ENCODE results near the gene MPC1L.

MPC1L gene

GRCh38 chrX:40647307-40648197 is 24.3 kb downstream of the MPC1L start, which contains the start of gene CXorf38:
TSS of gene CXorf38 (minus strand) at chrX:40647561. CDS start at chrX:40647520, 41 bp downstream.
- DNase-seq (ENCODE audit: low spot score) = peak; percentile 85
- Mint-ChIP-seq H3K4me3 (peak within 1 kb of the TSS; percentile 98), H3K27me3 (ENCODE audit: low read depth) (peaks cover 2% of the 10 kb centered on the region), H3K9me3 (no peaks in the 10 kb centered on the region), H3K27ac (peak within 1 kb of the TSS; percentile 94), H3K36me3 (ENCODE audit: low read depth) (peaks cover 28% of the 10 kb centered on the region), H3K4me1 (ENCODE audit: low read depth) (peaks cover 17% of the 10 kb centered on the region)

- Mint-ChIP-seq H3K4me1 (ENCODE audit: low read depth) (peaks cover 2% of the 10 kb centered on the region), H3K4me3 (no peak overlapping the region), H3K9me3 (no peaks in the 10 kb centered on the region), H3K27me3 (ENCODE audit: low read depth) (no peaks in the 10 kb centered on the region), H3K27ac (peak overlapping the region; percentile 22), H3K36me3 (ENCODE audit: low read depth) (peaks cover 19% of the 10 kb centered on the region)
- peak; percentile 37 for DNase-seq (ENCODE audit: low spot score)
Observed at GRCh38 chrX:40651620-40652223, 28.5 kb downstream of the MPC1L start.

GRCh38 chrX:40652664-40653063 is 29.4 kb downstream of the MPC1L start:
- peaks cover 20% of the 10 kb centered on the region for H3K36me3 Mint-ChIP-seq (ENCODE audit: low read depth)
- no peaks in the 10 kb centered on the region for H3K27me3 Mint-ChIP-seq (ENCODE audit: low read depth)
- H3K27ac Mint-ChIP-seq = no peak overlapping the region
- H3K4me1 Mint-ChIP-seq (ENCODE audit: low read depth) = peaks cover 2% of the 10 kb centered on the region
- no peaks in the 10 kb centered on the region for H3K9me3 Mint-ChIP-seq
- H3K4me3 Mint-ChIP-seq = no peak overlapping the region
- no peak for DNase-seq (ENCODE audit: low spot score)

GRCh38 chrX:40653535-40653934 is 30.3 kb downstream of the MPC1L start:
- Mint-ChIP-seq H3K27me3 (ENCODE audit: low read depth) (no peaks in the 10 kb centered on the region), H3K9me3 (no peaks in the 10 kb centered on the region)

GRCh38 chrX:40660381-40660780 is 37.2 kb downstream of the MPC1L start:
- no peaks in the 10 kb centered on the region for H3K9me3 Mint-ChIP-seq
- H3K36me3 Mint-ChIP-seq (ENCODE audit: low read depth) = peaks cover 26% of the 10 kb centered on the region
- no peaks in the 10 kb centered on the region for H3K27me3 Mint-ChIP-seq (ENCODE audit: low read depth)
- no peak for DNase-seq (ENCODE audit: low spot score)
- H3K27ac Mint-ChIP-seq = no peak overlapping the region
- no peak overlapping the region for H3K4me3 Mint-ChIP-seq
- H3K4me1 Mint-ChIP-seq (ENCODE audit: low read depth) = no peaks in the 10 kb centered on the region

More at GRCh38 chrX:40653535-40653934, 30.3 kb downstream of the MPC1L start:
- Mint-ChIP-seq H3K36me3 (ENCODE audit: low read depth) (peaks cover 20% of the 10 kb centered on the region), H3K4me1 (ENCODE audit: low read depth) (peaks cover 2% of the 10 kb centered on the region), H3K4me3 (no peak overlapping the region), H3K27ac (no peak overlapping the region)
- no peak for DNase-seq (ENCODE audit: low spot score)

- Mint-ChIP-seq H3K4me1 (ENCODE audit: low read depth) (no peaks in the 10 kb centered on the region), H3K27me3 (ENCODE audit: low read depth) (no peaks in the 10 kb centered on the region), H3K27ac (no peak overlapping the region), H3K9me3 (no peaks in the 10 kb centered on the region), H3K36me3 (ENCODE audit: low read depth) (peaks cover 27% of the 10 kb centered on the region), H3K4me3 (no peak overlapping the region)
- no peak for DNase-seq (ENCODE audit: low spot score)
Observed at GRCh38 chrX:40661489-40661888, 38.3 kb downstream of the MPC1L start.

- Mint-ChIP-seq H3K4me1 (ENCODE audit: low read depth) (no peaks in the 10 kb centered on the region), H3K27ac (peak overlapping the region; percentile 15)
- no peak for DNase-seq (ENCODE audit: low spot score)
Observed at GRCh38 chrX:40663078-40663740, 40.0 kb downstream of the MPC1L start.

GRCh38 chrX:40663880-40664630 is 40.8 kb downstream of the MPC1L start:
- no peaks in the 10 kb centered on the region for H3K27me3 Mint-ChIP-seq (ENCODE audit: low read depth)
- no peak overlapping the region for H3K27ac Mint-ChIP-seq
- no peaks in the 10 kb centered on the region for H3K9me3 Mint-ChIP-seq
- H3K36me3 Mint-ChIP-seq (ENCODE audit: low read depth) = peaks cover 39% of the 10 kb centered on the region
- no peak for DNase-seq (ENCODE audit: low spot score)
- H3K4me1 Mint-ChIP-seq (ENCODE audit: low read depth) = no peaks in the 10 kb centered on the region
- no peak overlapping the region for H3K4me3 Mint-ChIP-seq

More at GRCh38 chrX:40663078-40663740, 40.0 kb downstream of the MPC1L start:
- H3K9me3 Mint-ChIP-seq = no peaks in the 10 kb centered on the region
- H3K36me3 Mint-ChIP-seq (ENCODE audit: low read depth) = peaks cover 37% of the 10 kb centered on the region
- no peak overlapping the region for H3K4me3 Mint-ChIP-seq
- H3K27me3 Mint-ChIP-seq (ENCODE audit: low read depth) = no peaks in the 10 kb centered on the region

- Mint-ChIP-seq H3K27ac (no peak overlapping the region), H3K9me3 (no peaks in the 10 kb centered on the region), H3K36me3 (ENCODE audit: low read depth) (peaks cover 33% of the 10 kb centered on the region), H3K4me3 (no peak overlapping the region), H3K4me1 (ENCODE audit: low read depth) (peaks cover 8% of the 10 kb centered on the region), H3K27me3 (ENCODE audit: low read depth) (no peaks in the 10 kb centered on the region)
- DNase-seq (ENCODE audit: low spot score) = no peak
Observed at GRCh38 chrX:40671126-40671525, 47.9 kb downstream of the MPC1L start.
